B cell (primary cell): ENCODE results near the gene CAPN11. TPM values are rescaled to one million over a fixed set of nuclear protein-coding genes. Genes with fewer than 3 reads are reported as not detected.

ENCODE experiments used
- ATAC-seq: fragments of 200-7000 bp; cut with Tn5 transposase; one replicate; pipeline ENCODE4 v1.10.0; 2021; ENCODE audit warnings: low read depth, mild to moderate bottlenecking, moderate number of reproducible peaks, moderate library complexity
- CTCF ChIA-PET: fragments of 350-600 bp; sonication (Branson Sonifier 250); formaldehyde crosslinking; loops from one replicate; lab custom pipeline; 2021; ENCODE audit warnings: antibody characterized with exemption, inconsistent platforms; lab: Charles Lee
- POLR2A ChIA-PET: fragments of 350-600 bp; sonication (Branson Sonifier 250); formaldehyde crosslinking; loops from one replicate; lab custom pipeline; 2021; ENCODE audit warnings: antibody characterized with exemption; lab: Charles Lee
- DNase-seq: peaks from one replicate; pipeline ENCODE4 v3.0.0; 2013
- H2AFZ ChIP-seq: 2 replicates; pipeline ENCODE4 v1.6.1; 2012; ENCODE audit warnings: mild to moderate bottlenecking, low read depth, low read length; ENCODE audit not compliant: insufficient read depth, poor library complexity, severe bottlenecking
- H3K27ac ChIP-seq, 2 donors: 1 replicate in 1 of 2; 2 replicates in 1 of 2; pipeline ENCODE4 v1.5.1; 2012 to 2013; ENCODE audit warnings: low read length in 2 of 2, mild to moderate bottlenecking in 2 of 2, moderate library complexity in 1 of 2
- H3K27me3 ChIP-seq, 4 experiments: fragments of 200-600 bp in 1 of 4; sonication (generic) in 1 of 4; replicated peaks in 1 of 4; 1 replicate in 2 of 4; 2 replicates in 2 of 4; pipeline versions ENCODE4 v1.6.1 to v1.7.0; 2013 to 2016; ENCODE audit warnings: low read length in 3 of 4, mild to moderate bottlenecking in 2 of 4, mixed read lengths in 1 of 4, moderate library complexity in 1 of 4; ENCODE audit not compliant: insufficient read depth in 4 of 4, control insufficient read depth in 3 of 4; ENCODE audit errors: control extremely low read depth in 1 of 4
- H3K36me3 ChIP-seq, 2 experiments: replicated peaks in 1 of 2; 1 replicate in 1 of 2; 2 replicates in 1 of 2; pipeline versions ENCODE4 v1.6.1 to v1.7.1; 2013; ENCODE audit warnings: low read length in 1 of 2; ENCODE audit not compliant: insufficient read depth in 2 of 2, control insufficient read depth in 1 of 2; ENCODE audit errors: control extremely low read depth in 1 of 2, extremely low read depth in 1 of 2
- H3K4me1 ChIP-seq, 2 donors: fragments of 200-600 bp in 1 of 2; sonication (generic) in 1 of 2; 1 replicate in 1 of 2; 2 replicates in 1 of 2; pipeline versions ENCODE4 v1.5.1 to v1.6.1; 2013 to 2017; ENCODE audit warnings: low read length in 2 of 2; ENCODE audit not compliant: control insufficient read depth in 2 of 2, insufficient read depth in 2 of 2
- H3K4me2 ChIP-seq: replicated peaks from 2 replicates; pipeline ENCODE3; 2012; ENCODE audit warnings: mild to moderate bottlenecking, low read depth, low read length; ENCODE audit not compliant: poor library complexity, severe bottlenecking
- H3K4me3 ChIP-seq, 5 experiments: fragments of 200-600 bp in 1 of 5; sonication (generic) in 1 of 5; 1 replicate in 3 of 5; 2 replicates in 2 of 5; pipeline versions ENCODE4 v1.5.1 to v1.7.0; 2011 to 2016; ENCODE audit warnings: low read length in 4 of 5, mild to moderate bottlenecking in 4 of 5, low read depth in 2 of 5, control low read depth in 1 of 5, moderate library complexity in 1 of 5; ENCODE audit not compliant: insufficient read depth in 1 of 5; ENCODE audit errors: control extremely low read depth in 1 of 5, extremely low read depth in 1 of 5
- H3K79me2 ChIP-seq: fragments of 200-600 bp; sonication (generic); one replicate; pipeline ENCODE4 v1.6.0; 2016; ENCODE audit warnings: low read length; ENCODE audit not compliant: control insufficient read depth, insufficient read depth
- H3K9ac ChIP-seq: fragments of 200-600 bp; sonication (generic); 2 replicates; pipeline ENCODE4 v1.6.1; 2017; ENCODE audit warnings: mild to moderate bottlenecking, low read length, moderate library complexity
- H3K9me3 ChIP-seq, 3 donors: one replicate each; pipeline versions ENCODE4 v1.6.1 to v1.7.1; 2013; ENCODE audit warnings: low read length in 2 of 3; ENCODE audit not compliant: control insufficient read depth in 2 of 3, insufficient read depth in 1 of 3; ENCODE audit errors: control extremely low read depth in 1 of 3
- H4K20me1 ChIP-seq: 2 replicates; pipeline ENCODE4 v1.6.0; 2012; ENCODE audit warnings: mild to moderate bottlenecking, low read length; ENCODE audit not compliant: insufficient read depth, control insufficient read depth, poor library complexity, severe bottlenecking
- H3K27ac Mint-ChIP-seq: one replicate; pipeline ENCODE4 v1.8.0; 2021; ENCODE audit warnings: mixed read lengths
- H3K27me3 Mint-ChIP-seq: one replicate; pipeline ENCODE4 v1.8.0; 2021; ENCODE audit warnings: mixed read lengths
- H3K4me1 Mint-ChIP-seq: one replicate; pipeline ENCODE4 v1.8.0; 2021; ENCODE audit warnings: mixed read lengths
- H3K4me3 Mint-ChIP-seq: one replicate; pipeline ENCODE4 v1.8.0; 2021; ENCODE audit warnings: mixed read lengths
- H3K9me3 Mint-ChIP-seq: one replicate; pipeline ENCODE4 v1.8.0; 2022; ENCODE audit warnings: mixed read lengths; ENCODE audit not compliant: insufficient read depth
- EZH2 ChIP-seq: IDR thresholded peaks from 2 replicates; pipeline ENCODE4 v1.6.1; 2012; ENCODE audit warnings: borderline replicate concordance, low read depth, mild to moderate bottlenecking, moderate library complexity, low read length; ENCODE audit not compliant: insufficient read depth, poor library complexity, severe bottlenecking
- WGBS: methylation state at CpG from one replicate; pipeline ENCODE4 v1.1.5; 2013; ENCODE audit warnings: missing lambda C conversion rate; ENCODE audit not compliant: insufficient coverage; 5-methylcytosine and 5-hydroxymethylcytosine counted together
- intact Hi-C: fragments of 100-400 bp; cut with micrococcal nuclease; formaldehyde crosslinking; loops from one replicate; pipeline ENCODE4 v1.10.0; 2022
- polyA plus RNA-seq: library from polyadenylated mRNA; depleted of rRNA; stranded (reverse); fragments of >200 nt; gene quantifications from 2 replicates; pipeline ENCODE4 v1.2.3, GENCODE V29; 2012
- total RNA-seq, 2 donors: library from RNA; stranded (reverse); fragments of 120-200 nt in 1 of 2; gene quantifications; 1 replicate in 1 of 2; 2 replicates in 1 of 2; pipeline versions ENCODE4 v1.2.3 to v1.2.4, GENCODE V29; 2013 to 2022
- TF ChIP-seq, protein P1 (sequence below): fragments of 200-600 bp; IDR thresholded peaks from one replicate; pipeline ENCODE4 v1.8.0; 2022; ENCODE audit warnings: antibody characterized with exemption, mild to moderate bottlenecking

Gene CAPN11
- total and polyA plus RNA-seq, 2 donors (not counting 1 experiment from before 2014, with no cell fraction given): not detected

DNA sequence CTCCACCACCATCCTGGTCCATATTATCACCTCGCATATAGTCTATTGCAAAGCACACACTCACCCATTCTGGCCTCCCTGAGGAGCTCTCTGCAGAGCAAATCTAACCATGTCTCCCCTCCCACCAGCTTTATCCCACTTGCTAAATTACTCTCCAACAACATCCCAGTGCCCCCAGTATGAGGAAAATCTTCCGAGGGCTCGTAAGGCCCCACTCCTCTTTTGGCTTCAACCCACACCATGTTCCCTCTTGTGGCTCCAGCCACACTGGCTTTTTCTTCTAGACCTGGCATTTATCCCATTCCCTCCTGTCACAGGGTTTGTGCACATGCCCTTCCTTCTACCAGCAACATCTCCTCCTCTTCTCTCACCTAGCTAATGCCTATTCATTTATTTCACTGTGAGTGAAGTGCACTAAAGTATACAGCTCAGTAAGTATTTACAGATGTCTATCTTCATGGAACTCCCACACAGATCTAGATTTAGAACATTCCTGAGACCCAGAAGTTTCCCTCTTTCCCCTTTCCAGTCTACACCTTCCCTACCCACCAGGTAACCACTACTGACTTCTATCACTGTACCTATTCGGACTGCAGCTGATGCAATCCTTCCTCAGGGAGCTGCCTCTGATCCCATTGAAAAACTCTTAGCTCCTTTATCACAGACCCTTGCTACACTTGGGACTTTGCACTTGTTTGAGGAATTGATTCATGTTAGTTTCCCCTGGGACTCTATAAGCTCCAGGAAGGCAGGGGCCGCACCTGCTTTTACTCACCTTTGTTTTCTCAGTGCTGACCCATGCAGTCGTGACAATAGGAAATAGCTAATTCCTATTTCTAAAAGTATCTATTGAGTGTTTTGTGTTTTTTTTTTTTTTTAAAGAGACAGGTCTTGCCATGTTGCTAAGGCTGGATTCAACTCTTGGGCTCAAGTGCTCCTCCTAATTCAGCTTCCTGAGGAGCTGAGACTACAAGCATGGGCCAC is 46.9 kb upstream of the CAPN11 start:
- H3K4me1 ChIP-seq: peaks cover 0 to 1% of the 10 kb centered on the region in 2 donors
- ChIA-PET CTCF (interaction anchor here (0.6 to 1.8 kb wide), 5 partner anchors 15 to 445 kb away, joined by 3 to 5 read pairs (median 3); no protein-coding TSS in a partner anchor), POLR2A (no interaction called here)
- H3K9me3 ChIP-seq: no peaks in the 10 kb centered on the region
- H3K4me2 ChIP-seq: no peak overlapping the region
- H3K27me3 ChIP-seq: no peaks in the 10 kb centered on the region
- H4K20me1 ChIP-seq: peaks cover 26% of the 10 kb centered on the region
- ATAC-seq (no peak), DNase-seq (no peak)
- H2AFZ ChIP-seq: no peak overlapping the region
- H3K9ac ChIP-seq: no peak overlapping the region
- H3K9me3 Mint-ChIP-seq: no peaks in the 10 kb centered on the region
- peaks cover 0 to 66% of the 10 kb centered on the region in 2 experiments for H3K36me3 ChIP-seq
- no peak overlapping the region for H3K4me3 Mint-ChIP-seq
- 100% methylated on average over 3 of the region's 6 CpGs for WGBS
- H3K4me3 ChIP-seq: no peak overlapping the region
- no peak overlapping the region for H3K27ac ChIP-seq
- intact Hi-C loops: no loop called here
- H3K79me2 ChIP-seq: peaks cover 21% of the 10 kb centered on the region
- no peak overlapping the region for H3K27ac Mint-ChIP-seq
- no peaks in the 10 kb centered on the region for H3K27me3 Mint-ChIP-seq
- H3K4me1 Mint-ChIP-seq: peaks cover 5% of the 10 kb centered on the region
- no peak for TF ChIP-seq EZH2
- TF ChIP-seq, protein P1, sequence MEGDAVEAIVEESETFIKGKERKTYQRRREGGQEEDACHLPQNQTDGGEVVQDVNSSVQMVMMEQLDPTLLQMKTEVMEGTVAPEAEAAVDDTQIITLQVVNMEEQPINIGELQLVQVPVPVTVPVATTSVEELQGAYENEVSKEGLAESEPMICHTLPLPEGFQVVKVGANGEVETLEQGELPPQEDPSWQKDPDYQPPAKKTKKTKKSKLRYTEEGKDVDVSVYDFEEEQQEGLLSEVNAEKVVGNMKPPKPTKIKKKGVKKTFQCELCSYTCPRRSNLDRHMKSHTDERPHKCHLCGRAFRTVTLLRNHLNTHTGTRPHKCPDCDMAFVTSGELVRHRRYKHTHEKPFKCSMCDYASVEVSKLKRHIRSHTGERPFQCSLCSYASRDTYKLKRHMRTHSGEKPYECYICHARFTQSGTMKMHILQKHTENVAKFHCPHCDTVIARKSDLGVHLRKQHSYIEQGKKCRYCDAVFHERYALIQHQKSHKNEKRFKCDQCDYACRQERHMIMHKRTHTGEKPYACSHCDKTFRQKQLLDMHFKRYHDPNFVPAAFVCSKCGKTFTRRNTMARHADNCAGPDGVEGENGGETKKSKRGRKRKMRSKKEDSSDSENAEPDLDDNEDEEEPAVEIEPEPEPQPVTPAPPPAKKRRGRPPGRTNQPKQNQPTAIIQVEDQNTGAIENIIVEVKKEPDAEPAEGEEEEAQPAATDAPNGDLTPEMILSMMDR: no peak

DNA sequence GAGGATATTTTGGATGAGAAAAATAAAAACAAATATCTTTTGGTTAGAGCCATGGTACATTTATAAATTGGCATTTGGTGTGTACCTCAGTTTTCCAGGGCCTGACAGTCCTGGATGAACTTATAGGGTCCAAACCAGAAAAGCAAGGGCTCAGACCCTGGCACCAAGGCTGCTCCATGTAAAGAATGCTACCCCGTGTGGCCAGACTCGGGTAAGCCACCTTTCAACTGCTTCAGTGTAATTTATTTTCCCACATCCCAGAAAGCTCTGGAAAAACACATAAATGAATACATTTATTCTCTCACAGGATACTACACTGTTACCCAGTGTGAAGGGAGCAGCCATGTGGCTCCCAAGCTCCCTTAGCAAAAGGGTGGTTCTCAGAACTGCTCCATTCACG is 45.2 kb upstream of the CAPN11 start:
- H3K9ac ChIP-seq: no peak overlapping the region
- H2AFZ ChIP-seq: no peak overlapping the region
- Mint-ChIP-seq H3K4me1 (peaks cover 15% of the 10 kb centered on the region), H3K4me3 (no peak overlapping the region), H3K27ac (no peak overlapping the region), H3K27me3 (no peaks in the 10 kb centered on the region), H3K9me3 (no peaks in the 10 kb centered on the region)
- peaks cover 32% of the 10 kb centered on the region for H3K79me2 ChIP-seq
- no peaks in the 10 kb centered on the region for H3K27me3 ChIP-seq
- DNase-seq (no peak), ATAC-seq (no peak)
- TF ChIP-seq, protein P1: no peak
- no peak for TF ChIP-seq EZH2
- 78% methylated on average over 3 of the region's 3 CpGs for whole genome bisulfite sequencing
- H3K9me3 ChIP-seq: no peaks in the 10 kb centered on the region
- no peak overlapping the region for H3K4me2 ChIP-seq
- peaks cover 0 to 4% of the 10 kb centered on the region in 2 donors for H3K4me1 ChIP-seq
- ChIA-PET CTCF (interaction anchor here (0.6 kb wide), 1 partner anchor 1460 kb away, joined by 3 read pairs; no protein-coding TSS in a partner anchor), POLR2A (no interaction called here)
- H3K27ac ChIP-seq: no peak overlapping the region
- H3K36me3 ChIP-seq: peaks cover 0 to 72% of the 10 kb centered on the region in 2 experiments
- no peak overlapping the region for H3K4me3 ChIP-seq
- H4K20me1 ChIP-seq: peaks cover 43% of the 10 kb centered on the region
- intact Hi-C loops: no loop called here
